GM18502 (cell line): Measurements from ENCODE around the gene RETREG3.

ENCODE experiments used
- ATAC-seq: cut with Tn5 transposase; IDR thresholded peaks from one replicate; pipeline ENCODE4 v1.9.1; 2021; ENCODE audit warnings: mild to moderate bottlenecking; ENCODE audit not compliant: unreplicated experiment, poor library complexity

RETREG3 gene

GRCh38 chr17:42613699-42614295 is 4.6 kb upstream of the RETREG3 start:
- no peak for ATAC-seq

DNA sequence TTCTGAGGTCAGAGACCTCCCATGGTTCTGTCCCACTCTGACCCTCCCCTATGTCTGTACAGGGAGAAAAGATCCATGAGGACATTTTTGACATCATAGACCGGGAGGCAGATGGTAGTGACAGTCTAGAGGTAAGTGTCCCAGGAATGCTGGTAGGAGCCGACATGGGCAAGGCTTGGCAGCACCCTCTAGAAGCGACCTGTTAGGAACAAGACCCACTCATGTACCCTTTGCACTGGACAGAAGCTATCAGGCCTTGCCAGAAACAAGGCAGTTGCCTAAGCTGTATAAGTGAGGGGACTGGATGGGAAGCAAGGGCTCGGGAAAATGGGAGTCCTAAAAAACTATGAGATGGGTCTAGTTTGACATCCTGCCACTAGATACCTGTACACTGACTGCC is 2.8 kb upstream of the RETREG3 start:
- ATAC-seq: no peak

DNA sequence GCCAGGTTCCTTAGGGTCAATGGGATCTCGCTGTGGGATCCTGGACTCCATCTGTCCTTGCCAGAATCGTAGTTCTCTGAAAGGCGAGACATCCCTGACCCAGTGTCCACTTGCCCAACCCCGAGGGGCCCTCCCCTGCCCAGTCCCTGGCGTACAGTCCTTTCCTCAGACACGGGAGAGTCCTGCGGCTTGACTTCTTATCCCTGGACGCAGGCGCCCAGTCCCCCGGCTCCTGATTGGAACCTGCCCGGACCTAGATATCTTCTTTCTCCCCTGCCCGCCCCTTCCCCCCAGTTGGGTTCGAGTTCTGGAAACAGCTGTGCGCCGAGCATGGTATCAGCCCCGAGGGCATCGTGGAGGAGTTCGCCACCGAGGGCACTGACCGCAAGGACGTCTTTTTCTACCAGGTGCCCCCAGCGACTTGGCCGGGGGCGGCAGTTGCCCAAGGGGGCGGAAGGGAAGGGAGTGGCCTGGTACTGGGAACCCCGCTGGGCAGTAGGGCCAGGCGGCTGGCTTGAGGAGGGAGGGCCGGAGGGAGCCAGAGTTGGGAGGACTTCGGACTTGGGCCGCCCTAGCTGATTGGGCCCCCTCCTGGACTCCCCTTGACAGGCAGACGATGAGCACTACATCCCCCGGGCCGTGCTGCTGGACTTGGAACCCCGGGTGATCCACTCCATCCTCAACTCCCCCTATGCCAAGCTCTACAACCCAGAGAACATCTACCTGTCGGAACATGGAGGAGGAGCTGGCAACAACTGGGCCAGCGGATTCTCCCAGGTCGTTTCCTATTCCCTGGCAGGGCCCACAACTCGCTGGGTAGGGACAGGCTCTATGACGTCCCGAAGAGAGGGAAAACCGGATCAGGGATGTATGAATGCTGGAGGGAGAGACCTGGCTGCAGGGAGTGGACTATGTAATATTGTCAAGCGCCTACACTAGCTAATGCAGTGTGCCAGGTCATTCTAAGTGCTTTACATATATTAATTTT is 934 bp upstream of the RETREG3 start:
- peak; percentile 1 for ATAC-seq

DNA sequence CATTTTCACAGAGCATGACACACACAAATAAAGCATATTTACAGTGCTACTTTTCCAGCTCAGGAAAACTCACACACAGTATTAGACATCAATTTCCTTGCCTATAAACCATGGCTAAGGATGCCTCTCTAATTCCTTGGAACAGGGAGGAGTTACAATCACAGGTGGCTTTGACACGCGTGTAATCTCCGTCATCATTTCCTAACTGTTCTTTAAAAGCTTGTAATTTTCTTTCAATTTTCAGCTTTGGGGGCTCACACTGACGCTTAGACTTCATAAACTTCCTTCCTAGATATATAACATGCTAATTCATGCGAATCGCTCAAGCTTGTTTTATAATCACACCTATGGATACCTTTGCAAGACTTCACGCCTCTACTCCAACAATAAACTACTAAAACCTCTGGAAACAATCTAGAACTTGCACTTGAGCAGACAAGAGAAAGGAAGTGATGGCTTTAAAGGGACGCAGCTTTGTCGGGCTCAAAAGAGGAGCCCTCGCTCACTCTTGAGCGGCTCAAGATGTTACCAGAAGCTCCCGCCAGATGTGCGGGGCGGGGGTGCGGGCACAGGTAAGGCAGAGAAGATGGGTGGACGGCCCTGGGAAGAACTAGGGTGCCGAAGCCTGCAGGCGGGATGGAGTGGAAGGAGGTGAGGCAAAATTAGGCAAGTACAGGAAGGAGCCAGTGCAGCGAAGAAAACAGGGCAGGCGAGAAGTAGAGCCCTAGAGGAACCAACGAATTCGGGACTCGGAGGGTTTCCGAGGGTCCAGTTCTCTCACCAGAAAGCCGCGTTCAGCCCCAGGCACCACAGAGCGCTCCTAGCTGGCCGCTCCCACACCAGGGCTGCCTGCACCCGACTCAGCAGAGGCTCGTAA is 631 bp downstream of the RETREG3 start:
- peak; percentile 44 for ATAC-seq

DNA sequence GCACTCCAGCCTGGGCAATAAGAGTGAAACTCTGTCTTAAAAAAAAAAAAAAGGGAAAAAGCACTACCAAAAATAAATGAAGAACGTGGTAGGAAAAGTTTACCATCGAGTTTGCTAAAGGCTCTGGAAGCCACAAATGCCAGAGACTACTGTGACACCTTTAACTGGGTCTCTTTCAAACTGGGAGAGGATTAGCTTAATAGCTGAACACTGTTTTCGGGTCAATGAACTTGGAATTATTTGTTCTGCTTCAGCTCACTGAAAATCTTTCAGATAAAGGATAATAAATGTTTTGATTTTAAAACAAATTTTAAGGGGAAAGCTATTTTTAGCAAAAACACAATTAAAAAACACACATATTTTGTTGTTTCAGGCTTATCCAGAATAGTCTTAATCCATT is 1.4 kb downstream of the RETREG3 start:
- no peak for ATAC-seq

- no peak for ATAC-seq
Observed at GRCh38 chr17:42603318-42603717, 5.9 kb downstream of the RETREG3 start.

DNA sequence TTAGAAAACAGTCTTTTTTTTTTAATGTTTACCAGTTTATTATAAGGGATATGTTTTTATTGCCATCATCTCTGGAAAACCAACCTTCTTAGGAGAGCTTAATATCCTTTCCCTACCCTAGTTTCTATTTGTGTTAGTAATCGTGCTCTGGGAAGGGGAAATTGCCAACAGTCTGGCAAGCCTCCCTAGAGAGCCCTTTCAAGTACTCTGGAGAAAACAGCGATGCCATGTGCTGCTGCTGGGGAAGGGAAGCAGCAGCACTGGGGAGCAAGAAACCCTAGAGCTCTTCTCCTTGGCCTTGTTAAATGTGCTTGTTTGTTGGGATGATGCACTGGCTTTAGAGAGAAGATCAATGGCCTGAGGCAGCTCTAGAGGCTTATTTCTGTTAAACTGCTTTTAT is 10.3 kb downstream of the RETREG3 start:
- no peak for ATAC-seq

GRCh38 chr17:42596386-42596785 is 12.8 kb downstream of the RETREG3 start:
- no peak for ATAC-seq

- no peak for ATAC-seq
Observed at GRCh38 chr17:42591411-42591810, 17.8 kb downstream of the RETREG3 start.

DNA sequence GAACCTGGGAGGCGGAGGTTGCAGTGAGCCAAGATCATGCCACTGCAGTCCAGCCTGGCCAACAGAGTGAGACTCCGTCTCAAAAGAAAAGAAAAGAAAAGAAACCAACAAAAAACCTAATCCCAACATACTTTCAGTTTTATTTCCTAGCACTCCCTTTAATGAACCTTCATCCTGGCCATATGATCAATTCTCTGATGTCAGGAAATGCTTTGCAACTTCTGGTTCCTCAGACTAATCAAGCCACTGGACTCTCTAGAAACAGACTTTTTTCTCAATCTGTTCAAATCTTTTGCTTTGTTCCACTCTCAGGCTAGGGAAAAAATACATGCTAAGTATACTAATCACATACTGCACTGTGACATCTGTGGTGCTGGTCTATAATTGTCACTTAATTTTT is 18.3 kb downstream of the RETREG3 start:
- no peak for ATAC-seq

GRCh38 chr17:42586514-42587230 is 22.5 kb downstream of the RETREG3 start:
- ATAC-seq: peak; percentile 53

- ATAC-seq: no peak
Observed at GRCh38 chr17:42585353-42585752, 23.8 kb downstream of the RETREG3 start.

GRCh38 chr17:42584880-42585279 is 24.3 kb downstream of the RETREG3 start:
- no peak for ATAC-seq

DNA sequence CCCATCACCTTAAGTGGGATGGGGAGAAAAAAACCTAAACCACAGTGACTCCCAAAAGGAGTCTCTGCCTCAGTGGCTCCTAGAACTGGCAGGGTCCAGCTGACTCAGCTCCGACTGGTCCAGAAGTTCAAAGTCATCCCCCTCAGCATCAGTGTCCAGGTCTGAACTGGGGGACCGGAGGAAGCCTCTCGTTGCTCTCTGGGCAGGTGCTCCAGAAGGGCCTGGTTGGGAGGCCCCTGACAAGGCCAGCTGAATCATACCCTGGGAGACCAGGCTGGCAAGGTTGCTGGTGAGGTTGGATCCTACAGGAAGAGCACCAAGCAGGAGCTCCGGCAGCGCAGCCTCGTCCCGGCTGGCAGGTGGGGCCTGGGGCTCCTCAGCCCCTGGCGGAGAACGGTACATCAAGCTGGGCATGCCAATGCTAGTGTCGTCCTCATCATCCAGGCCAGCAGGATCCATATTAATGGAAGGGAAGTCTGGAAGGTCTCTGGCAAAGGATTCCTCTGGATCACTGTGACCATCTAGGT is 27.4 kb downstream of the RETREG3 start:
- no peak for ATAC-seq

DNA sequence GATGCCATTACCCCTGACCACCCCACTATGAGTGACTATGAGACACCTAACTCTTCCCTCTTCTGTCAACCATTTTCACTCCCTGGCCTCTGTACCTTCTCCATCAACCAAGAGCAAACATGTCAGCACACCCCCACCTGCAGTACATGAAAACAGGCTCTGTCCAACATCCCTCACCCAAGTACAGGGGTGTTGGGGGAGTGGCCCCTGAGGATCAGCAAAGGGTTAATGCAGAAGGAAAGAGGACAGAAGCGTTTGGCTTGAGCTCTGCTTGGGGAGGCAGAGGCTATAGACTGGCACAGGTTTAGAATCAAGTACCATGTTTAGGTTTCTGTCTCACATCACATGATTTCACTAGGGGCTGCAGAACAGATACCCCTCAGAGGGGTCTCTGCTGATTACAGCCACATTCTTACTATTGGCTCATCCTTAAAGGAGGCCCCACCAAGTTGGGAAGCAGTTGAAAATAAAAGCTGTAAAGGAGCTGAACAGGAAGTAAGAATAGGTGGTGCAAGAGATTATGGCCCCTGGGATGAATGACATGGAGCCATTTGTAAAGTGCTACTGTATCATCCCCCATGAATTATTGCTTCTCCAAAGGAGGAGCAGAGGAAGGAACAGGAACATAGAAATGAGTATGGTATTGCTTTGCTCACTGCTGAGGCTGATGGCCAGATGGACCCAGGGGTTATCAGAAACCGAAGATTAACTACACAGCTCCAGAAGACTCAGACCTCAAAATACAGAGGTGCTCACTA is 29.2 kb downstream of the RETREG3 start:
- no peak for ATAC-seq

DNA sequence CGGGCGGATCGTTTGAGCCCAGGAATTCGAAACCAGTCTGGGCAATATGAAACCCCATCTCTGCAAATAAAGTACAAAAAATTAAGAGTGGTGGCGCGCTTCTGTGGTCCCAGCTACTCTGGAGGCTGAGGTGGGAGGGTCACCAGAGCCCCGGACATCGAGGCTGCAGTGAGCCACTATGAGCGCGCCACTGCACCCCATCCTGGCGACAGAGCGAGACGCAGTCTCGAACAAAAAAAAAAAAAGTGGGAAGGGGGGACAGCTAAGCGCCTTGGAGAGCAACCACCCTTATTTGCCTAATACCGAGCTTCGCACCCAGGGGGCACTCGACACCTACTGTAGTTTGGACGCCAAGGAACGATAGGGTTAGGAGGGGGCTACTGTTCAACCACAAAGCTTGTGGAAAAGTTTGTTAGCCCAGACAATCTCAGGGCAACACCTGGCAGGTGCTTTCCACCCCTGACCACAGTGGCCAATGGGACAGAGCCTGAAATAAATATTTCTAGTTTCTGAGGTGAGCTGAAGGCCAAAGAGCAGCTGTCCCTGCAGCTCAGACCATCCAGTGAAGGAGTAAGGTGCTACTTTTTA is 30.8 kb downstream of the RETREG3 start:
- peak; percentile 44 for ATAC-seq

GRCh38 chr17:42577532-42578281 is 31.5 kb downstream of the RETREG3 start, which contains the start of gene PSMC3IP:
TSS of gene PSMC3IP (minus strand) at chr17:42577729. CDS start at chr17:42577686, 43 bp downstream.
- ATAC-seq: peak; percentile 72

- ATAC-seq: no peak
Observed at GRCh38 chr17:42577140-42577531, 32.0 kb downstream of the RETREG3 start.
